Osteocyte (in vitro differentiated cells): Measurements from ENCODE around the gene DOCK3. TPM values are rescaled to one million over a fixed set of nuclear protein-coding genes. Genes with fewer than 3 reads are reported as not detected.
"Not testable (repeated sequence)": the region's sequence is repeated elsewhere in the genome, so short reads cannot be mapped to it uniquely, and the experiment has no call there.

Experiments used
- DNase-seq: peaks from one replicate; pipeline ENCODE4 v3.0.0; 2021; ENCODE audit warnings: mixed read lengths; ENCODE audit not compliant: unreplicated experiment; ENCODE audit errors: extremely low spot score
- H3K27ac Mint-ChIP-seq: one replicate; pipeline ENCODE4 v1.8.0; 2021; ENCODE audit warnings: mild to moderate bottlenecking, mixed read lengths; ENCODE audit not compliant: unreplicated experiment
- H3K27me3 Mint-ChIP-seq: one replicate; pipeline ENCODE4 v1.8.0; 2021; ENCODE audit warnings: mixed read lengths; ENCODE audit not compliant: unreplicated experiment
- H3K36me3 Mint-ChIP-seq: one replicate; pipeline ENCODE4 v1.8.0; 2021; ENCODE audit warnings: mixed read lengths; ENCODE audit not compliant: unreplicated experiment
- H3K4me1 Mint-ChIP-seq: one replicate; pipeline ENCODE4 v1.8.0; 2021; ENCODE audit warnings: mixed read lengths; ENCODE audit not compliant: unreplicated experiment
- H3K4me3 Mint-ChIP-seq: one replicate; pipeline ENCODE4 v1.8.0; 2021; ENCODE audit warnings: mild to moderate bottlenecking, moderate library complexity, mixed read lengths; ENCODE audit not compliant: unreplicated experiment
- H3K9me3 Mint-ChIP-seq: one replicate; pipeline ENCODE4 v1.8.0; 2021; ENCODE audit warnings: mixed read lengths; ENCODE audit not compliant: unreplicated experiment
- total RNA-seq: library from RNA; stranded (reverse); gene quantifications from 2 replicates; pipeline ENCODE4 v1.2.1, GENCODE V29; 2021
- TF ChIP-seq, protein P1 (sequence below): fragments of 200-600 bp; sonication (generic); IDR thresholded peaks from 2 replicates; pipeline ENCODE4 v1.5.0; 2021; ENCODE audit warnings: antibody characterized with exemption, mild to moderate bottlenecking, moderate library complexity

Gene DOCK3
- total RNA-seq, 1 donor from 2014 or later = 0.24 TPM

- Mint-ChIP-seq H3K27ac (peak overlapping the region; percentile 85), H3K9me3 (no peaks in the 10 kb centered on the region), H3K27me3 (no peaks in the 10 kb centered on the region), H3K4me1 (peaks cover 43% of the 10 kb centered on the region), H3K36me3 (peaks cover 10% of the 10 kb centered on the region), H3K4me3 (peak overlapping the region; percentile 96)
- TF ChIP-seq, protein P1, sequence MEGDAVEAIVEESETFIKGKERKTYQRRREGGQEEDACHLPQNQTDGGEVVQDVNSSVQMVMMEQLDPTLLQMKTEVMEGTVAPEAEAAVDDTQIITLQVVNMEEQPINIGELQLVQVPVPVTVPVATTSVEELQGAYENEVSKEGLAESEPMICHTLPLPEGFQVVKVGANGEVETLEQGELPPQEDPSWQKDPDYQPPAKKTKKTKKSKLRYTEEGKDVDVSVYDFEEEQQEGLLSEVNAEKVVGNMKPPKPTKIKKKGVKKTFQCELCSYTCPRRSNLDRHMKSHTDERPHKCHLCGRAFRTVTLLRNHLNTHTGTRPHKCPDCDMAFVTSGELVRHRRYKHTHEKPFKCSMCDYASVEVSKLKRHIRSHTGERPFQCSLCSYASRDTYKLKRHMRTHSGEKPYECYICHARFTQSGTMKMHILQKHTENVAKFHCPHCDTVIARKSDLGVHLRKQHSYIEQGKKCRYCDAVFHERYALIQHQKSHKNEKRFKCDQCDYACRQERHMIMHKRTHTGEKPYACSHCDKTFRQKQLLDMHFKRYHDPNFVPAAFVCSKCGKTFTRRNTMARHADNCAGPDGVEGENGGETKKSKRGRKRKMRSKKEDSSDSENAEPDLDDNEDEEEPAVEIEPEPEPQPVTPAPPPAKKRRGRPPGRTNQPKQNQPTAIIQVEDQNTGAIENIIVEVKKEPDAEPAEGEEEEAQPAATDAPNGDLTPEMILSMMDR = no peak
- no peak for DNase-seq
Measured at GRCh38 chr3:51385621-51386091, 710.9 kb downstream of the DOCK3 start.

DNA sequence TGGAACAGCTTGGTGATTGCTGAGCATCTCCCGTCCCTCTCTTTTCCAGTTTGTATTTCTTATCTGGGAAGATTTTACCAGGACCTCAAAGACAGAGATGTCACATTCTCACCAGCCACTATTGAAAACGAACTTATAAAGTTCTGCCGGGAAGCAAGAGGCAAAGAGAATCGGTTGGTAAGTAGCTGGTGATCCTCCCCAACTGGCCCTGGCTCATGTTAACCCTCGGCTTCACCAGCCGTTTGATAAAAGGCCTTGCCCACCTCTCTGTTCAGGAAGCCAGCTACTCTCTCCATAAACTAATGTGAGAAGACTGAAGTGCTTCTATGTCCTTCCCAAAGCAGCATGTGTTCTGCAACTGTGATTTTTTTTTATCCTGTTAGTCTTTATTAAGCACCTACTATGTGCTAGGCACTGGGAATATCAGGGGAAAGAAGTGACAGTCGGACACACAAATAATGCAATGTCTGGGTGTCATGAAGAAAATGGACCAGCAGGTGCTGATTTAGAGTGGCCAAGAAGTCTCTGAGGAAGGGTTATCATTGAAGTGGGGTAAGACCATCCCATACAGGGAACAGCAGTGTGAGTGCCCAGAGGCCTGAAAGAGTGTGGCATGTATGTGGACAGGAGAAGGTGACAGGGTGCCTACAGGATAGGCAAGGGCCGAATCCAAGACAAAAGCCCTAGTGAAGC, 711.6 kb downstream of the DOCK3 start:
- Mint-ChIP-seq H3K27me3 (no peaks in the 10 kb centered on the region), H3K4me3 (peak overlapping the region; percentile 96), H3K9me3 (no peaks in the 10 kb centered on the region), H3K36me3 (peaks cover 10% of the 10 kb centered on the region), H3K4me1 (peaks cover 45% of the 10 kb centered on the region), H3K27ac (peak overlapping the region; percentile 64)
- no peak for DNase-seq
- TF ChIP-seq, protein P1 = no peak

- no peak for DNase-seq
- Mint-ChIP-seq H3K36me3 (peaks cover 12% of the 10 kb centered on the region), H3K9me3 (no peaks in the 10 kb centered on the region), H3K27ac (peak overlapping the region; percentile 64), H3K27me3 (no peaks in the 10 kb centered on the region), H3K4me3 (peak overlapping the region; percentile 96), H3K4me1 (peaks cover 47% of the 10 kb centered on the region)
- TF ChIP-seq, protein P1 = no peak
Measured at GRCh38 chr3:51386852-51387229, 712.1 kb downstream of the DOCK3 start.

DNA sequence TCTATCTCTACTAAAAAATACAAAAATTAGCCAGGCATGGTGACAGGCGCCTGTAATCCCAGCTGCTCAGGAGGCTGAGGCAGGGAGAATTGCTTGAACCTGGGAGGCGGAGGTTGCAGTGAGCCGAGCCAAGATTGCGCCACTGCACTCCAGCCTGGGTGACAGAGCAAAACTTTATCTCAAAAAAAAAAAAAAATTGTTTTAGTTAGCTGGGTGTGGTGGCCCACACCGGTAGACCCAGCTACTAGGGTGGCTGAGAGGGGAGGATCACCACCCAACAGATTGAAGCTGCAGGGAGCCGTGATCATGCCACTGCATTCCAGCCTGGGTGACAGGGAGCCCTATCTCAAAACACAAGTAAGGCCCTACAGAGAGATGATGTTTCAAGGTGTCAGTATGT, 712.6 kb downstream of the DOCK3 start:
- H3K9me3 Mint-ChIP-seq, H3K4me3 Mint-ChIP-seq, H3K27ac Mint-ChIP-seq, H3K27me3 Mint-ChIP-seq: not testable (repeated sequence)
- DNase-seq = peak; percentile 34
- Mint-ChIP-seq H3K36me3 (peaks cover 12% of the 10 kb centered on the region), H3K4me1 (peaks cover 47% of the 10 kb centered on the region)

DNA sequence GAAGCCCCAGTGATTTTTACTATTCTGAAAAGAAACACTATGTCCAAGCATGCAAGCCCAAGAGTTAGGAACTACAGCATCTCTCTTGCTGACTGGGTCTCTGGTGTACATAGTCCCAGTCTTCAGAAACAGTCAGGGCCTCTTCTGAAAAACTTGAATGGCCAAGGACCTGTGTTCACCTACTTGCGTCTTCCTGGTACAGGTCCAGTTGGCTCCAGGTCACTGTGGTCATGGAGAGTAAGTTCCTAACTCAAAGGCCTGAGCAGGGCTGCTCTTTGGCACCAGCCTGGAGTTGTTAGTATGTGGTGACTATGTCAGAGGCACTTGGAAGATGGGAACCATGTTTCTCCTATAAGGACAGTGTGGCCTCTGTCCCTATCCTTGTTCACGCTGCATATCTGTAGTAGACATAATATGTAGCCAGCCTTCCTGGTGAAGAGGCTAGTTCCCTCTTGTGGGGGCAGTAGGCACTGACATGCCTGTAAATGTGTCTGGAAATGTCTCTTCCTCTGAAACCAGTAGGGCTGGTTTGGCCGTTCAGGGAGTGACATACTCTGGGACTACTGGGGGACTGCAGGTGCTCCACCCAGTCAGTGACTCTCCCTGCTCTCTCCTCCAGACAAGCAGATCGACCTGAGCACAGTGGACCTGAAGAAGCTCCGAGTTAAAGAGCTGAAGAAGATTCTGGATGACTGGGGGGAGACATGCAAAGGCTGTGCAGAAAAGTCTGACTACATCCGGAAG, 713.7 kb downstream of the DOCK3 start:
- no peak overlapping the region for H3K4me3 Mint-ChIP-seq
- H3K27ac Mint-ChIP-seq = no peak overlapping the region
- H3K4me1 Mint-ChIP-seq = peaks cover 52% of the 10 kb centered on the region
- H3K36me3 Mint-ChIP-seq = peaks cover 19% of the 10 kb centered on the region
- H3K9me3 Mint-ChIP-seq = no peaks in the 10 kb centered on the region
- peak; percentile 63 for DNase-seq
- TF ChIP-seq, protein P1 = peak; percentile 19
- H3K27me3 Mint-ChIP-seq = no peaks in the 10 kb centered on the region
